PC-3 (cell line): Measurements from ENCODE around the gene TSPAN17.

Experiments used
- CTCF ChIP-seq: fragments of 300-600 bp; sonication (generic); conservative IDR thresholded peaks from 2 replicates; pipeline ENCODE4 v1.5.1; 2017; ENCODE audit warnings: antibody characterized with exemption, low read depth, mild to moderate bottlenecking, low read length
- EZH2 ChIP-seq: fragments of 300-600 bp; sonication (generic); IDR thresholded peaks from one replicate; pipeline ENCODE4 v1.6.1; 2017; ENCODE audit warnings: antibody characterized with exemption, mild to moderate bottlenecking, low read length; ENCODE audit not compliant: unreplicated experiment

- peak; percentile 86 for TF ChIP-seq CTCF
- TF ChIP-seq EZH2, result no peak
Observed at GRCh38 chr5:176658007-176658599, 10.8 kb downstream of the TSPAN17 start.
